HL-60 (cell line): Measurements from ENCODE around the gene MYL7.
"Not testable (repeated sequence)": the region's sequence is repeated elsewhere in the genome, so short reads cannot be mapped to it uniquely, and the experiment has no call there.

Source experiments
- GABPA ChIP-seq: IDR thresholded peaks from 2 replicates; pipeline ENCODE4 v1.6.1; 2012; ENCODE audit warnings: low read depth
- POLR2AphosphoS5 ChIP-seq: IDR thresholded peaks from 2 replicates; pipeline ENCODE4 v1.6.1; 2012; ENCODE audit warnings: low read depth
- TF ChIP-seq, protein P1 (sequence below): IDR thresholded peaks from one replicate; pipeline ENCODE4 v1.5.1; 2011; ENCODE audit warnings: low read length, control low read depth, inconsistent platforms; ENCODE audit not compliant: insufficient read depth

DNA sequence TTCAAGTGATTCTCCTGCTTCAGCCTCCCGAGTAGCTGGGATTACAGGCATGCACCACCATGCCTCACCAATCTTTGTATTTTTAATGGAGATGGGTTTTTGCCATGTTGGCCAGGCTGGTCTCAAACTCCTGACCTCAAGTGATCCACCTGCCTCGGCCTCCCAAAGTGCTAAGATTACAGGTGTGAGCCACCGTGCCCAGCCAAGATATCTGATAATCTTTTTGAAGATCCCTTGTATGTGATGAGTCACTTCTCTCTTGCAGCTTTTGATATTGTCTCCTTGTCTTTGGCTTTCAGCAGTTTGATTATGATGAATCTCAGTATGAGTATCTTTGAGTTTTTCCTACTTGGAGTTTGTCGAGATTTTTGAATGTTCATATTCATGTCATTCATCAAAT lies 14.6 kb downstream of the MYL7 start:
- TF ChIP-seq, protein P1, sequence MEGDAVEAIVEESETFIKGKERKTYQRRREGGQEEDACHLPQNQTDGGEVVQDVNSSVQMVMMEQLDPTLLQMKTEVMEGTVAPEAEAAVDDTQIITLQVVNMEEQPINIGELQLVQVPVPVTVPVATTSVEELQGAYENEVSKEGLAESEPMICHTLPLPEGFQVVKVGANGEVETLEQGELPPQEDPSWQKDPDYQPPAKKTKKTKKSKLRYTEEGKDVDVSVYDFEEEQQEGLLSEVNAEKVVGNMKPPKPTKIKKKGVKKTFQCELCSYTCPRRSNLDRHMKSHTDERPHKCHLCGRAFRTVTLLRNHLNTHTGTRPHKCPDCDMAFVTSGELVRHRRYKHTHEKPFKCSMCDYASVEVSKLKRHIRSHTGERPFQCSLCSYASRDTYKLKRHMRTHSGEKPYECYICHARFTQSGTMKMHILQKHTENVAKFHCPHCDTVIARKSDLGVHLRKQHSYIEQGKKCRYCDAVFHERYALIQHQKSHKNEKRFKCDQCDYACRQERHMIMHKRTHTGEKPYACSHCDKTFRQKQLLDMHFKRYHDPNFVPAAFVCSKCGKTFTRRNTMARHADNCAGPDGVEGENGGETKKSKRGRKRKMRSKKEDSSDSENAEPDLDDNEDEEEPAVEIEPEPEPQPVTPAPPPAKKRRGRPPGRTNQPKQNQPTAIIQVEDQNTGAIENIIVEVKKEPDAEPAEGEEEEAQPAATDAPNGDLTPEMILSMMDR: not testable (repeated sequence)
- TF ChIP-seq POLR2AphosphoS5, GABPA: not testable (repeated sequence)
